Uterine smooth muscle cell (primary cell): ENCODE measurements around the gene B4GALT2. TPM values are rescaled to one million over a fixed set of nuclear protein-coding genes. Genes with fewer than 3 reads are reported as not detected.

Source experiments
- total RNA-seq: library from RNA; depleted of rRNA; stranded (reverse); fragments of >200 nt; gene quantifications from 2 replicates; pipeline ENCODE4 v1.2.3, GENCODE V29; 2014

Gene B4GALT2
- total RNA-seq: 71.7 and 89.0 TPM in 2 replicates

GRCh38 chr1:43978551-43979260 lies at the start of gene B4GALT2:
B4GALT2 (plus strand) TSS chr1:43979210; CDS start chr1:43981161, 1,951 bp downstream.

GRCh38 chr1:43933386-43934100 lies 45.5 kb upstream of the B4GALT2 start, which contains the start of gene ARTN:
ARTN (plus strand) TSS chr1:43933801; CDS start chr1:43935657, 1,856 bp downstream.

GRCh38 chr1:43946236-43947060 lies 32.6 kb upstream of the B4GALT2 start, which contains the start of gene IPO13:
IPO13 (plus strand) TSS chr1:43946950; CDS start chr1:43947601, 651 bp downstream.

GRCh38 chr1:43969746-43970466 lies 9.1 kb upstream of the B4GALT2 start, which contains the start of gene DPH2:
DPH2 (plus strand) TSS chr1:43970010; CDS start chr1:43970176, 166 bp downstream.

GRCh38 chr1:43974443-43975248 lies 4.4 kb upstream of the B4GALT2 start, which contains the start of gene ATP6V0B:
ATP6V0B (plus strand) TSS chr1:43974960; CDS start chr1:43975041, 81 bp downstream.

GRCh38 chr1:43991476-43992231 lies 12.6 kb downstream of the B4GALT2 start, which contains the start of gene CCDC24:
CCDC24 (plus strand) TSS chr1:43991599; CDS start chr1:43991879, 280 bp downstream.

GRCh38 chr1:44031252-44032169 lies 52.5 kb downstream of the B4GALT2 start, which contains the start of gene SLC6A9:
SLC6A9 (minus strand) TSS chr1:44031462; CDS start chr1:44024277, 7,185 bp downstream.

Other genes starting within 250 kb of the B4GALT2 start
- gene ARTN, start 45.4 kb upstream of the B4GALT2 start, total RNA-seq: 0.50 TPM in 1 of 2 replicates, not detected in the other
- gene IPO13, start 32.3 kb upstream of the B4GALT2 start, total RNA-seq: 16.5 and 17.2 TPM in 2 replicates
- gene DPH2, start 9.2 kb upstream of the B4GALT2 start, total RNA-seq: 11.4 and 14.3 TPM in 2 replicates
- 104 and 109 TPM in 2 replicates for gene ATP6V0B, start 4.2 kb upstream of the B4GALT2 start, total RNA-seq
- gene CCDC24, start 12.4 kb downstream of the B4GALT2 start, total RNA-seq: 2.2 and 5.9 TPM in 2 replicates
- 2.3 and 7.6 TPM in 2 replicates for gene SLC6A9, start 52.3 kb downstream of the B4GALT2 start, total RNA-seq
- gene KLF17, start 139.6 kb downstream of the B4GALT2 start, total RNA-seq: under 0.01 TPM in 2 replicates
- gene KLF18, start 162.4 kb downstream of the B4GALT2 start, total RNA-seq: not detected in 2 replicates
- 22.0 and 25.3 TPM in 2 replicates for gene DMAP1, start 234.3 kb downstream of the B4GALT2 start, total RNA-seq